A549 (cell line): ENCODE measurements around the gene COMMD6. TPM values are rescaled to one million over a fixed set of nuclear protein-coding genes. Genes with fewer than 3 reads are reported as not detected.

Experiments used
- ATAC-seq, 2 experiments: fragments of 200-7000 bp in 1 of 2; fragments of >200 bp in 1 of 2; cut with Nextera tagmentation in 1 of 2; cut with Tn5 transposase in 1 of 2; 3 replicates each; pipeline versions ENCODE4 v1.8.0 to v1.9.1; 2018 to 2020; ENCODE audit warnings: mild to moderate bottlenecking in 1 of 2, moderate library complexity in 1 of 2
- CTCF ChIA-PET: fragments of 300-600 bp; sonication (Branson Sonifier 250); formaldehyde crosslinking; extraction: SDS; loops from one replicate; lab custom pipeline; 2021; ENCODE audit warnings: antibody characterized with exemption, inconsistent platforms; lab: Yijun Ruan, JAX
- POLR2A ChIA-PET: fragments of 350-600 bp; formaldehyde crosslinking; extraction: SDS; loops from one replicate; lab custom pipeline; 2021; ENCODE audit warnings: antibody characterized with exemption, inconsistent platforms; lab: Yijun Ruan, JAX
- DNase-seq, 2 experiments: peaks; one replicate each; pipeline versions ENCODE4 v3.0.0 to v3.0.0-alpha.2; 2011 to 2016; ENCODE audit warnings: low read depth in 1 of 2, low spot score in 1 of 2
- FAIRE-seq: peaks from 2 replicates; lab custom pipeline; 2011; peaks lifted over from hg19 to GRCh38; lab: Jason Lieb, UNC
- H3K27ac ChIP-seq, 2 experiments: fragments of >200 bp; sonication (Bioruptor Twin); formaldehyde crosslinking; 3 replicates each; pipeline ENCODE4 v1.5.1; 2016 to 2017
- H3K4me1 ChIP-seq: fragments of >200 bp; sonication (Bioruptor Twin); formaldehyde crosslinking; 3 replicates; pipeline ENCODE4 v1.6.1; 2016
- H3K4me2 ChIP-seq: fragments of >200 bp; sonication (Bioruptor Twin); formaldehyde crosslinking; 3 replicates; pipeline ENCODE4 v1.6.1; 2016
- H3K4me3 ChIP-seq: fragments of >200 bp; sonication (Bioruptor Twin); formaldehyde crosslinking; 3 replicates; pipeline ENCODE4 v1.5.1; 2016
- H3K9me3 ChIP-seq: fragments of >200 bp; sonication (Bioruptor Twin); formaldehyde crosslinking; 3 replicates; pipeline ENCODE4 v1.6.1; 2016
- BHLHE40 ChIP-seq: IDR thresholded peaks from 2 replicates; pipeline ENCODE4 v1.6.1; 2012; ENCODE audit warnings: low read depth, low read length, inconsistent platforms
- CEBPB ChIP-seq, 2 experiments: fragments of >200 bp in 1 of 2; sonication (Bioruptor Twin) in 1 of 2; formaldehyde crosslinking in 1 of 2; IDR thresholded peaks; 2 replicates each; pipeline ENCODE4 v1.6.1; 2012 to 2016
- CHD4 ChIP-seq: fragments of 200-600 bp; sonication (generic); IDR thresholded peaks from 2 replicates; pipeline ENCODE4 v1.6.1; 2016; ENCODE audit warnings: antibody characterized with exemption, mild to moderate bottlenecking, borderline replicate concordance
- E2F6 ChIP-seq: IDR thresholded peaks from 2 replicates; pipeline ENCODE4 v1.6.1; 2012; ENCODE audit warnings: low read depth, borderline replicate concordance
- EHF ChIP-seq: fragments of 250-450 bp; sonication (Bioruptor Pico); IDR thresholded peaks from 2 replicates; pipeline ENCODE4 v1.5.0; 2020; ENCODE audit warnings: mild to moderate bottlenecking
- FOSL2 ChIP-seq, 2 experiments: fragments of 450-650 bp in 1 of 2; fragments of >200 bp in 1 of 2; sonication (Bioruptor Twin) in 1 of 2; formaldehyde crosslinking; IDR thresholded peaks; 2 replicates each; pipeline versions ENCODE4 v1.5.0 to v1.6.1; 2016 to 2020; ENCODE audit warnings: mild to moderate bottlenecking in 1 of 2, moderate library complexity in 1 of 2
- HDAC2 ChIP-seq: fragments of 200-600 bp; sonication (generic); IDR thresholded peaks from 2 replicates; pipeline ENCODE4 v1.6.1; 2016
- HOXA7 ChIP-seq: fragments of 250-450 bp; sonication (Bioruptor Pico); IDR thresholded peaks from 2 replicates; pipeline ENCODE4 v1.5.0; 2020; ENCODE audit warnings: mild to moderate bottlenecking, moderate library complexity
- HOXB13 ChIP-seq: fragments of 250-450 bp; sonication (Bioruptor Pico); IDR thresholded peaks from 2 replicates; pipeline ENCODE4 v1.5.0; 2020; ENCODE audit warnings: low read depth, mild to moderate bottlenecking, moderate library complexity
- HOXB5 ChIP-seq: fragments of 250-450 bp; sonication (Bioruptor Pico); IDR thresholded peaks from 2 replicates; pipeline ENCODE4 v1.5.0; 2020; ENCODE audit warnings: mild to moderate bottlenecking, moderate library complexity
- KDM1A ChIP-seq: fragments of 200-600 bp; sonication (generic); IDR thresholded peaks from 2 replicates; pipeline ENCODE4 v1.6.1; 2016; ENCODE audit warnings: low read depth, mild to moderate bottlenecking
- MAFK ChIP-seq: fragments of 450-650 bp; IDR thresholded peaks from 2 replicates; pipeline ENCODE4 v1.6.1; 2014; ENCODE audit not compliant: partially characterized antibody
- MYC ChIP-seq: IDR thresholded peaks from 2 replicates; pipeline ENCODE4 v1.6.1; 2012; ENCODE audit warnings: mild to moderate bottlenecking, inconsistent platforms, low read length, improper control_type of control experiment, borderline replicate concordance
- NFE2L2 ChIP-seq: fragments of 150-350 bp; conservative IDR thresholded peaks from 2 replicates; pipeline ENCODE4 v1.6.1; 2014; ENCODE audit warnings: low read length
- NPAS2 ChIP-seq: fragments of 250-450 bp; sonication (Bioruptor Pico); IDR thresholded peaks from 2 replicates; pipeline ENCODE4 v1.8.0; 2022; ENCODE audit warnings: mild to moderate bottlenecking, moderate library complexity, borderline replicate concordance
- PBX3 ChIP-seq: IDR thresholded peaks from 2 replicates; pipeline ENCODE4 v1.6.1; 2012
- RARB ChIP-seq: fragments of 250-450 bp; sonication (Bioruptor Pico); IDR thresholded peaks from 2 replicates; pipeline ENCODE4 v1.8.0; 2021; ENCODE audit warnings: mild to moderate bottlenecking, moderate library complexity
- RCOR1 ChIP-seq: fragments of 150-350 bp; IDR thresholded peaks from 2 replicates; pipeline ENCODE4 v1.6.1; 2014; ENCODE audit warnings: antibody characterized with exemption, low read length, low read depth
- RNF2 ChIP-seq: fragments of 200-600 bp; sonication (generic); IDR thresholded peaks from 2 replicates; pipeline ENCODE4 v1.6.1; 2016; ENCODE audit warnings: low read depth, mild to moderate bottlenecking, antibody characterized with exemption, moderate library complexity, borderline replicate concordance
- SMC3 ChIP-seq: fragments of >200 bp; sonication (Bioruptor Twin); formaldehyde crosslinking; IDR thresholded peaks from 3 replicates; pipeline ENCODE4 v1.6.1; 2018; ENCODE audit warnings: inconsistent platforms
- TFCP2L1 ChIP-seq: fragments of 250-450 bp; sonication (Bioruptor Pico); IDR thresholded peaks from 2 replicates; pipeline ENCODE4 v1.5.0; 2021; ENCODE audit warnings: mild to moderate bottlenecking
- TP53 ChIP-seq: fragments of 250-450 bp; sonication (Bioruptor Pico); IDR thresholded peaks from 2 replicates; pipeline ENCODE4 v1.5.0; 2021; ENCODE audit warnings: mild to moderate bottlenecking, moderate library complexity
- WGBS: methylation state at CpG from one replicate; pipeline ENCODE4 v1.1.6; 2017; ENCODE audit errors: missing lambda C conversion rate; 5-methylcytosine and 5-hydroxymethylcytosine counted together
- polyA plus RNA-seq, 4 experiments: library from polyadenylated mRNA; depleted of rRNA in 3 of 4; stranded (reverse); fragments of >200 nt; fragmentation: RNase III in 1 of 4; extraction: RNeasy Plus Mini Kit Qiagen cat#74134 plus additional on column Dnase treatment in 1 of 4; gene quantifications; 2 replicates in 3 of 4; 3 replicates in 1 of 4; pipeline ENCODE4 v1.2.3, GENCODE V29; 2011 to 2017
- TF ChIP-seq, protein P1 (sequence below): fragments of 250-450 bp; sonication (Bioruptor Pico); IDR thresholded peaks from 2 replicates; pipeline ENCODE4 v1.5.0; 2020; ENCODE audit warnings: low read depth, mild to moderate bottlenecking, moderate library complexity
- TF ChIP-seq, protein P2 (sequence below): fragments of 450-650 bp; IDR thresholded peaks from 2 replicates; pipeline ENCODE4 v1.6.1; 2014; ENCODE audit warnings: antibody characterized with exemption

The COMMD6 gene
- polyA plus RNA-seq, 2 of the 4 experiments (the other 2 are of a cell fraction) = 225 to 227 TPM

- Histone ChIP-seq H3K4me2 (no peak overlapping the region), H3K9me3 (no peaks in the 10 kb centered on the region)
- POLR2A ChIA-PET = no interaction called here
- CTCF ChIA-PET = no interaction called here
- FAIRE-seq = no peak
- no peak for TF ChIP-seq HOXB5 (CRISPR knock-in tag)
- no peak for TF ChIP-seq SMC3
- no peak for TF ChIP-seq RNF2
- no peak for TF ChIP-seq RCOR1
- TF ChIP-seq PBX3 = no peak
- TF ChIP-seq CHD4 = no peak
- TF ChIP-seq, protein P1, sequence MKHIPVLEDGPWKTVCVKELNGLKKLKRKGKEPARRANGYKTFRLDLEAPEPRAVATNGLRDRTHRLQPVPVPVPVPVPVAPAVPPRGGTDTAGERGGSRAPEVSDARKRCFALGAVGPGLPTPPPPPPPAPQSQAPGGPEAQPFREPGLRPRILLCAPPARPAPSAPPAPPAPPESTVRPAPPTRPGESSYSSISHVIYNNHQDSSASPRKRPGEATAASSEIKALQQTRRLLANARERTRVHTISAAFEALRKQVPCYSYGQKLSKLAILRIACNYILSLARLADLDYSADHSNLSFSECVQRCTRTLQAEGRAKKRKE (CRISPR knock-in tag) = no peak
- no peak for TF ChIP-seq MYC
- no peak for TF ChIP-seq RARB (CRISPR knock-in tag)
- TF ChIP-seq, all 56 proteins: peak for 0
- DNase-seq (no peak), ATAC-seq (no peak)
- WGBS = no CpG with 5 or more reads among the region's 1 CpG
- H3K27ac ChIP-seq = no peak overlapping the region
- peaks cover 12% of the 10 kb centered on the region for H3K4me1 ChIP-seq
- H3K4me3 ChIP-seq = no peak overlapping the region
Measured at GRCh38 chr13:75494491-75494890, 43.1 kb downstream of the COMMD6 start.

GRCh38 chr13:75493156-75493555 is 44.5 kb downstream of the COMMD6 start:
- CTCF ChIA-PET = interaction anchor here (3.0 kb wide), 1 partner anchor 11 kb away, joined by 11 read pairs; the partner anchor contains the start of gene TBC1D4

DNA sequence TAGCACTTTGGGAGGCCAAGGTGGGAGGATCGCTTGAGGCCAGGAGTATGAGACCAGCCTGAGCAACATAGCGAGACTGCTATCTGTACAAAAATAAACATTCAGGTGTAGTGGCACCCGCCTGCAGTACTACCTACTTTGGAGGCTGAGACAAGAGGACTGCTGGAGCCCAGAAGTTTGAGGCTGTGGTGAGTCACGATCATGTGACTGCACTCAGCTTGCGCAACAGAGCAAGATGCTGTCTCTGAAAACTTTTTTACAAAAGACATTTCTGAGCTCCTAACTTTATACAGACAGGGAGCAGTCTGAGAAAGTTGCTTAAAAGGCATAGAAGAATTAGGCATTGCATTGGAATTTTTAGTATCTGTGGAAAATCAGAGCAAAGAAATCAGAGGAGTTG is 45.3 kb downstream of the COMMD6 start:
- FAIRE-seq = no peak
- no peak for DNase-seq
- H3K4me3 ChIP-seq = no peak overlapping the region
- peaks cover 12% of the 10 kb centered on the region for H3K4me1 ChIP-seq
- H3K27ac ChIP-seq = no peak overlapping the region
- no peaks in the 10 kb centered on the region for H3K9me3 ChIP-seq
- H3K4me2 ChIP-seq = no peak overlapping the region
- 89% methylated on average over 5 of the region's 5 CpGs for WGBS
- ChIA-PET POLR2A (no interaction called here), CTCF (interaction anchor here (0.6 to 3.0 kb wide), 2 partner anchors 10 to 17 kb away, joined by 3 to 11 read pairs; partner anchors contain the start of gene TBC1D4)
- TF ChIP-seq FOSL2 (IDR thresholded peaks at IDR 0.05) (no peak), FOSL2 (CRISPR knock-in tag; IDR thresholded peaks at IDR 0.05) (peak; percentile 55; the same call in 1 of the 2 replicates), RNF2 (no peak), CEBPB (IDR thresholded peaks at IDR 0.05) (peak; percentile 14 to 81; a peak in 3 of 4 replicates)
- no peak for ATAC-seq

More at GRCh38 chr13:75493156-75493555, 44.5 kb downstream of the COMMD6 start:
- H3K4me2 ChIP-seq = no peak overlapping the region
- DNase-seq (no peak), FAIRE-seq (no peak), ATAC-seq (no peak)
- POLR2A ChIA-PET = no interaction called here
- no peaks in the 10 kb centered on the region for H3K9me3 ChIP-seq
- TF ChIP-seq CEBPB (IDR thresholded peaks at IDR 0.05) = no peak
- TF ChIP-seq NPAS2 (CRISPR knock-in tag) = no peak
- TF ChIP-seq FOSL2 (IDR thresholded peaks at IDR 0.05) = no peak
- no peak for TF ChIP-seq FOSL2 (CRISPR knock-in tag; IDR thresholded peaks at IDR 0.05)
- TF ChIP-seq HDAC2 = no peak
- no peak for TF ChIP-seq RNF2
- TF ChIP-seq KDM1A = no peak
- no peak for TF ChIP-seq MYC
- no peak for TF ChIP-seq SMC3
- TF ChIP-seq HOXA7 (CRISPR knock-in tag) = no peak
- no peak for TF ChIP-seq E2F6
- TF ChIP-seq NFE2L2 = no peak
- no peak for TF ChIP-seq EHF (CRISPR knock-in tag)
- TF ChIP-seq MAFK = no peak
- no peak for TF ChIP-seq BHLHE40
- TF ChIP-seq TP53 (CRISPR knock-in tag) = no peak
- TF ChIP-seq HOXB5 (CRISPR knock-in tag) = no peak
- TF ChIP-seq, protein P2, sequence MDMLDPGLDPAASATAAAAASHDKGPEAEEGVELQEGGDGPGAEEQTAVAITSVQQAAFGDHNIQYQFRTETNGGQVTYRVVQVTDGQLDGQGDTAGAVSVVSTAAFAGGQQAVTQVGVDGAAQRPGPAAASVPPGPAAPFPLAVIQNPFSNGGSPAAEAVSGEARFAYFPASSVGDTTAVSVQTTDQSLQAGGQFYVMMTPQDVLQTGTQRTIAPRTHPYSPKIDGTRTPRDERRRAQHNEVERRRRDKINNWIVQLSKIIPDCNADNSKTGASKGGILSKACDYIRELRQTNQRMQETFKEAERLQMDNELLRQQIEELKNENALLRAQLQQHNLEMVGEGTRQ = no peak
- TF ChIP-seq HOXB13 (CRISPR knock-in tag) = no peak
- no peak for TF ChIP-seq TFCP2L1
- H3K4me1 ChIP-seq = peaks cover 12% of the 10 kb centered on the region
- no peak overlapping the region for H3K27ac ChIP-seq
- H3K4me3 ChIP-seq = no peak overlapping the region
